ENCODE data around the gene RAB4A.
A peak's percentile ranks its signal among the peaks of the same experiment; 100 is the strongest.

RAB4A gene

GRCh38 chr1:229270547-229271447 is at the start of gene RAB4A:
RAB4A (plus strand) TSS chr1:229271111; CDS start chr1:229271340, 229 bp downstream.
- DNase-seq = peak; percentile 87

- no peak for DNase-seq
These were observed 48.8 kb upstream of the RAB4A start for GRCh38 chr1:229222081-229222480.

- no peak for DNase-seq
These were observed 47.4 kb upstream of the RAB4A start for GRCh38 chr1:229223498-229223897.

- no peak for DNase-seq
These were observed 46.6 kb upstream of the RAB4A start for GRCh38 chr1:229224308-229224707.

GRCh38 chr1:229225331-229225782 is 45.6 kb upstream of the RAB4A start:
- DNase-seq = no peak

- no peak for DNase-seq
These were observed 44.1 kb upstream of the RAB4A start for GRCh38 chr1:229226796-229227195.

- DNase-seq = peak; percentile 93
These were observed 43.5 kb upstream of the RAB4A start for GRCh38 chr1:229227298-229227919.

- no peak for DNase-seq
These were observed 42.4 kb upstream of the RAB4A start for GRCh38 chr1:229228522-229228921.

- DNase-seq = peak; percentile 54
These were observed 41.7 kb upstream of the RAB4A start for GRCh38 chr1:229229137-229229720.

GRCh38 chr1:229229721-229230139 is 41.2 kb upstream of the RAB4A start:
- DNase-seq = peak; percentile 95

GRCh38 chr1:229230140-229230892 is 40.6 kb upstream of the RAB4A start:
- peak; percentile 37 for DNase-seq

GRCh38 chr1:229230893-229231753 is 39.8 kb upstream of the RAB4A start:
- no peak for DNase-seq

GRCh38 chr1:229231754-229232119 is 39.2 kb upstream of the RAB4A start:
- peak; percentile 66 for DNase-seq

GRCh38 chr1:229234870-229235472 is 35.9 kb upstream of the RAB4A start:
- DNase-seq = no peak

- DNase-seq = no peak
These were observed 33.6 kb upstream of the RAB4A start for GRCh38 chr1:229237320-229237719.

- DNase-seq = no peak
These were observed 32.7 kb upstream of the RAB4A start for GRCh38 chr1:229238231-229238630.

- DNase-seq = peak; percentile 84
These were observed 32.1 kb upstream of the RAB4A start for GRCh38 chr1:229238674-229239415.

- no peak for DNase-seq
These were observed 30.4 kb upstream of the RAB4A start for GRCh38 chr1:229240532-229240931.

- DNase-seq = no peak
These were observed 29.5 kb upstream of the RAB4A start for GRCh38 chr1:229241390-229241789.

GRCh38 chr1:229243638-229244037 is 27.3 kb upstream of the RAB4A start:
- DNase-seq = no peak

- DNase-seq = no peak
These were observed 26.8 kb upstream of the RAB4A start for GRCh38 chr1:229244091-229244490.
